ENCODE measurements around the gene PTPN18.

The PTPN18 gene

DNA sequence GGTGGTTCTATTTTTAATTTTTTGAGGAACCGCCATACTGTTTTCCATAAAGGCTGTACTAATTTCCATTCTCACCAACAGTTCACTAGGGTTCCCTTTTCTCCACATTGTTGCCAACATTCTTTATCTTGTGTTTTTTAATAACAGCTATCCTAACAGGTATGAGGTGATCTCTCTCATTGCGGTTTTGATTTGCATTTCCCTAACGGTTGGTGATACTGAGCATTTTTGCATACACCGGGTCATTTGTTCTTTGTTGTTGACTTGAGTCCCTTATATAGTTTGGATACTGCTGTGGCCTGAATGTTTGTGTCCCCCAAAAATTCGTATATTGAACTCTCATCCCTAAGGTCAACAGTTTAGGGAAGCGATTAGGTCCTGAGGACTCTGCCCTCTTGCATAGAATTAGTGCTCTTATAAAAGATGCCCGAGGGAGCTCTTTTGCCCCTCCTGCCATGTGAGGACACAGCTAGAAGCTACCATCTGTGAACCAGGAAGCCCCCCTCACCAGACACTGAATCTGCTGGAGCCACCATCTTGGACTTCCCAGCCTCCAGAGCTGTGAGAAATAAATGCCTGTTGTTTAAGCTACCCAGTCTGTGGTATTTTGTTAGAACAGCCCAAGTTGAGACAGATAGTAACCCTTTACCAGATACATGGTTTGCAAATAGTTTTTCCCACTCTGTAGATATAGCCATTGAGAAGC is 8.5 kb upstream of the PTPN18 start:
- TF ChIP-seq, protein P1, sequence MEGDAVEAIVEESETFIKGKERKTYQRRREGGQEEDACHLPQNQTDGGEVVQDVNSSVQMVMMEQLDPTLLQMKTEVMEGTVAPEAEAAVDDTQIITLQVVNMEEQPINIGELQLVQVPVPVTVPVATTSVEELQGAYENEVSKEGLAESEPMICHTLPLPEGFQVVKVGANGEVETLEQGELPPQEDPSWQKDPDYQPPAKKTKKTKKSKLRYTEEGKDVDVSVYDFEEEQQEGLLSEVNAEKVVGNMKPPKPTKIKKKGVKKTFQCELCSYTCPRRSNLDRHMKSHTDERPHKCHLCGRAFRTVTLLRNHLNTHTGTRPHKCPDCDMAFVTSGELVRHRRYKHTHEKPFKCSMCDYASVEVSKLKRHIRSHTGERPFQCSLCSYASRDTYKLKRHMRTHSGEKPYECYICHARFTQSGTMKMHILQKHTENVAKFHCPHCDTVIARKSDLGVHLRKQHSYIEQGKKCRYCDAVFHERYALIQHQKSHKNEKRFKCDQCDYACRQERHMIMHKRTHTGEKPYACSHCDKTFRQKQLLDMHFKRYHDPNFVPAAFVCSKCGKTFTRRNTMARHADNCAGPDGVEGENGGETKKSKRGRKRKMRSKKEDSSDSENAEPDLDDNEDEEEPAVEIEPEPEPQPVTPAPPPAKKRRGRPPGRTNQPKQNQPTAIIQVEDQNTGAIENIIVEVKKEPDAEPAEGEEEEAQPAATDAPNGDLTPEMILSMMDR (conservative IDR thresholded peaks at IDR 0.05): no peak
- H3K27ac ChIP-seq: no peak overlapping the region

DNA sequence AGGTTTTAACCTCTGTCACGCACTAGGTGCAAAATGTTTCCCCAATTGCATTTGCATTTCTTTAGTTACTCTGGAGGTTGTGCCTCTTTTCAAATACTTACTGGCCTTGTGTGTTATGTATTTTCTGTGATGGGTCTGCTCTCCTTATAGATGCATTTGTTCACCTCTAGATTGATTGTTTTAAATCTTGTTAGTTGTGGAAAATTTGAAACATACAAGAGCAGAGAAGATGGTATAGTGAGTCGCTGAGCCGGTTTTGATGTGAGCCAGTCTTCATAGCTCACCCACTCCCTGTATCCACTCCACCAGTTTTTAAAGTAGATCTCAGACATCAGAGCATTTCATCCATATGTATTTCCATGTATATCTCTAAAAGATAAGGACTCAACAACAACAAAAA is 6.7 kb upstream of the PTPN18 start:
- TF ChIP-seq, protein P1 (conservative IDR thresholded peaks at IDR 0.05): no peak
- H3K27ac ChIP-seq: no peak overlapping the region

DNA sequence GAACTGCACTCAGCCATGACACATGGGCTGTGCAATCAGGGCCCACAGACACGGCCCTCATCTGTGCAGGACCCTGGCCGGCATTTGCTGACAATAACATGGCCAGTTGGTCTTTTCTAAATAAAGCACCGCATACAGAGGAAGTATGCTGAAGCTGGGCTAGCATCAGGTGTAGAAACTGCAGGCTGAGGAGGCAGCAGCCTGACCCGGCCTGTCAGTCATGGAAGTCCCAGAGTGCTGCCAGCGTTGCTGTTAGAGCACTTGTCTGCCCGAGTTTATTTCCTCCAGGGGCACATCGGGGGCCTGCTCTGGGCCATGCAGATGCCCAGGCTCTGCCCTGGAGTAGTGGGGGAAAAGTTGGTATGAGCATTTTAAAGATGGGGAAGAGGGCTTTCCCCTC is 4.1 kb upstream of the PTPN18 start:
- H3K27ac ChIP-seq: no peak overlapping the region
- TF ChIP-seq, protein P1 (conservative IDR thresholded peaks at IDR 0.05): no peak

DNA sequence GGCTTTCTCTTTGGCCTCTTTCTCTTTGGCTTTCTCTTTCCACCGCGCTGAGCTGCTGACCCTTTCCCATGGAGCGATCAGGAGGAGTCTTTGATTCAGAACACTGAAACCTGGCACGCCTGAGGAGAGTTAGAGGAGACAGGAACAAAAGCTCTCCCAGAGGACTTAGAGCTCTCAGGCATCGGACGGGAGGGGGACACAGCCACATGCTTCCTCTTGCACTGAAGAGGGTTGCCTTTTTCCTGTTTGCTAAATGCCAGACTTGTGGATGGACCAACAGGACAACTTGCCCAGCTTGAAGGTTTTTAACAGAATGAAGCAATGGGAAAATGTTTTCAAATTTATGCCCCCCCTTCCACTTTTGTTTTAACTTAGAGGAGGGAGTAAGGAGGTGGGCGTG is 3.6 kb upstream of the PTPN18 start:
- H3K27ac ChIP-seq: no peak overlapping the region
- TF ChIP-seq, protein P1 (conservative IDR thresholded peaks at IDR 0.05): no peak

DNA sequence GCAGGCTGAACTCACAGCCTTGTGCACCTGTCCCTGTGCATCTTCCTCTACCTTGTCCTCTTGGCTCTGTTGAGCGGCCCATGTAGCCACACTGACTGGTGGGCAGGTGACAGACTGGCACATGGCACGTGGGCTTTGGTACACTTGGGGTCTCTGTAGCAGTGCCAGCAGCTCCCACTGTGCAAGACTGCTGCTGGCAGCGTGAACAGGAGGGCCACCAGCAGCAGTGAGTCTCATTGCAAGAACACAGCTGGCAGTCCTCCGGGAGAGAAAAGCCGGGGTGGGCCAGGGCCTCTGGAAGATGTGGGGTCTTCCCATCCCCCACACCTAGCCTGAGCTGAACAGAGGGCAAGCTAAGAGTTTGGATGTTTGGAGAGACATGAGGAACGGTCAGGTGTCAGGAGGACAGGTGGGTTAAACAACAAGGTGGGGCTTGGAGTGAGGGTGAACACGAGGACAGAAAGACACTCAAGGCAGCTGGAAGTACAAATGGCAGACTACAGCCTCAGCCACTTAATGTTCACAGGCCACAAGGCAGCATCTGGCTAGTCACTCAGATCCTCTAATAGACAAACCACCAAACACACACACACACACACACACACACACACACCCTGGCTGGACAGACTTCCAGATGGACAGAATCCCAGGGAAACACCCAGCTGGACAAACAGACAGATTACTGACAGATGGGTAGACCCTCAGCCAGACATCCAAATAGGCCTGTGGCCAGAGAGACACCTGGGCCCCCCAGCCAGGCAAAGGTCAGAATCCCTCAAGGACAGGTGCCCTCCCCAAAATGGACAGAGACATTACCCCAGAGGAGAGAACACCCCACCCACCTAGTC is 2.3 kb upstream of the PTPN18 start:
- H3K27ac ChIP-seq: no peak overlapping the region
- TF ChIP-seq, protein P1 (conservative IDR thresholded peaks at IDR 0.05): no peak

DNA sequence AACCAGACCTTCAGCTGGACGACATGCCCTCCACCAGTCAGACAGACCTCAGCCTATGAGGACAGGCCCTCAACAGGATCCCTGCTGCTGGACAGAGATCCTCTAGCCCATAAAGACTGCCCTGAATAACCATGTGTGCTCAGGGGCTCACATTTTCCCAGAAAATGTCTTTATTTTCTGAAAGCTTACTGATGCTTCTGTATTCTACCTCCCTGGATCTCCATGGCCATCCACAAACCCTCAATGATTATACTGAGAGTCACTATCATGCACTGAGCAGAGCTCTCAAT is 1.8 kb upstream of the PTPN18 start:
- TF ChIP-seq, protein P1 (conservative IDR thresholded peaks at IDR 0.05): no peak
- no peak overlapping the region for H3K27ac ChIP-seq

DNA sequence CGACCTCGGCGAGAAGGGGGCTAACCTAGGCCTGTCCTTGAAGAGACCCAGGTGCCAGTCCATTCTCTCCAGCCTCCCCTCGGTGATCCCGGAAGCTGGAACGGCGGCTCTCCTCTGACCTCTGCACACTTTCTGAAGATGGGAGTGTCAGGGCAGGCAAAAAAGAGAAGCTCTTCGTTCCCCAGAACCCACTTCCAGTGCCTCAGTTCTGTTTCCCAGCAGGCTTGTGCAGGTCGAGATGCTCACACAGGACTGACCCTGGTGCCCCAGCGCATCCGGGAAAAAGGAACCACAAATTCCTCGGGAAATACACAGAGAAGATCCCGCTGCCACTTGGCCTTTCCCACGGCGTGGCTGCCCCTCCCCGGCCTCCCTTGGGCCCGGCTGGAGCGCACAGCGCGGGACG is 681 bp upstream of the PTPN18 start:
- TF ChIP-seq, protein P1 (conservative IDR thresholded peaks at IDR 0.05): no peak
- H3K27ac ChIP-seq: peak overlapping the region; percentile 83

All from VCaP (cell line).